Measurements from ENCODE around the gene IFITM1. TPM values are rescaled to one million over a fixed set of nuclear protein-coding genes. Genes with fewer than 3 reads are reported as not detected.

Gene IFITM1
- total and polyA plus RNA-seq, 9 of the 15 experiments (the other 6 are each of a cell fraction or from before 2014, with no cell fraction given): 691 to 5,579 (median 974) TPM

DNA sequence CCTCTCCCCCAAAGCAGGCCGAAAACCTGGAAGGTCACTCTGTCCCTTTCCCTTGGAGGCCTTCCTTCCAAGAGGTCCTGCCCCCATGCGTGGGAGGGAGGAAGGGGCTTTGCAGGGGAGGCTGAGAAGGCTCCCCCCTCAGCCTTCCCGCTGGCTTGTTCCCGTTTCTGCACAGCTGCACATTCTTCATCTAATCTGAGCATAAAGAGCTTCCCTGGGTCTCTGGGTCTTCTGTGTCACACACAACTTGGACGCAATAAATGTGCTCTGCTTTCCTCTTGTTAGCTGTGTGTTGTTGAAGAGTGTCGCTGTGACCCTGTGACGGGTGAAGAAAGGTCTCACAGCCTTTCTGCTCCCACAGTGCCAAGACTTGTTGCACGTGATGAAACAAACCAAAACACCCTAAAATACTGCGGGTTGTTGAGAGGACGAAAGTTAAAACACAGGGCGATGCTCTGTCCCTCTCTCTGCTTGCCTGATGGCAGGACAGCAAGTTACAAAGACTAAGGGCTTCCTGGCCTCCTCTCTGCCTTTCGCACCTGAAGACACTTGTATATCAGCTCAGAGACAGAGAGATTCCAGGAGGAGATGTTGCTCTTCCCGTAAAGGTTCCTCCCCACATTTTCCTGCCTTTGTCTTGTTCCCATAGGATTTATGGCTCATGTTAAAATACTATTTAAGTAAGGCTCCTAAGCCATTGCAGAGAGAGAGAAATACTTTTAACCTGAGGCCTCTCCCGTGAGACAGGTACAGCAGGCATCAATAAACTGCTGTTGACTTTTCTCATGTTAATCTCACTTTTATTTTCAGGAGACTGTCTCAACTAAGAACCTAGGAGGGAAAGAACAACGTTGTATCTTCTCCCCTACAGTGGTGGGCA, 22.2 kb downstream of the IFITM1 start (continued):
- TF ChIP-seq WHSC1 (IDR thresholded peaks at IDR 0.05; ENCODE audit: low read length): no peak
- 0 out of 2 replicates have a peak, but pooled peaks have one; percentile 16 for TF ChIP-seq ZBTB2 (IDR thresholded peaks at IDR 0.05)
- TF ChIP-seq HMG20A (CRISPR knock-in tag; conservative IDR thresholded peaks at IDR 0.05): no peak
- no peak for TF ChIP-seq ATF7 (IDR thresholded peaks at IDR 0.05)
- TF ChIP-seq XRCC3 (IDR thresholded peaks at IDR 0.05): no peak

- FAIRE-seq: no peak
- 61% methylated on average over 4 of the region's 4 CpGs for WGBS (ENCODE audit: insufficient coverage, low coverage, missing lambda C conversion rate)
Measured at GRCh38 chr11:336659-337198, 22.9 kb downstream of the IFITM1 start.

More at GRCh38 chr11:336659-337198, 22.9 kb downstream of the IFITM1 start:
- in situ Hi-C loops (cut with MboI): no loop called here
- intact Hi-C loops (cut with micrococcal nuclease): no loop called here
- Histone ChIP-seq H3K4me1 (replicated peaks in 1 of 2; ENCODE audit: control insufficient read depth in 2 of 2, insufficient read depth in 2 of 2, low read length in 2 of 2) (peaks cover 24 to 36% of the 10 kb centered on the region in 2 experiments), H3K4me2 (ENCODE audit: insufficient read depth, low read length) (peak overlapping the region; percentile 56; the same call in 1 of the 2 replicates), H3K9me1 (ENCODE audit: control insufficient read depth, insufficient read depth, low read length) (no peaks in the 10 kb centered on the region), H3K9me3 (replicated peaks; ENCODE audit: control insufficient read depth, insufficient read depth, low read depth, low read length) (peaks cover 6% of the 10 kb centered on the region; the same call in 1 of the 2 replicates), H3K36me3 (ENCODE audit: control insufficient read depth, insufficient read depth, low read length) (no peaks in the 10 kb centered on the region), H3K27me3 (ENCODE audit: control insufficient read depth in 2 of 2, insufficient read depth in 2 of 2, low read length in 2 of 2) (no peaks in the 10 kb centered on the region), H3K27ac (ENCODE audit: extremely low read depth, low read depth, low read length) (peak overlapping the region; percentile 75; the same call in 2 of the 3 replicates), H3K4me3 (no peak overlapping the region), H2AFZ (ENCODE audit: low read depth, low read length) (peak overlapping the region; percentile 98), H3K9ac (ENCODE audit: insufficient read depth in 1 of 2, low read depth in 2 of 2, low read length in 2 of 2) (peak overlapping the region; percentile 22 to 38; a peak in 2 of 4 replicates), H3K79me2 (ENCODE audit: control insufficient read depth, insufficient read depth, low read length) (no peaks in the 10 kb centered on the region), H4K20me1 (replicated peaks; ENCODE audit: control insufficient read depth, insufficient read depth, low read length) (no peaks in the 10 kb centered on the region)
- ChIA-PET POLR2A (interaction anchor here (1.4 kb wide), 1 partner anchor 9 kb away, joined by 11 read pairs; no protein-coding TSS in a partner anchor), CTCF (ENCODE audit: low intra/inter-chr PET ratio) (no interaction called here)
- TF ChIP-seq NFRKB (IDR thresholded peaks at IDR 0.05; ENCODE audit: low read depth): no peak
- no peak for TF ChIP-seq IRF2 (CRISPR knock-in tag; IDR thresholded peaks at IDR 0.05)
- 0 out of 2 replicates have a peak, but pooled peaks have one; percentile 44 for TF ChIP-seq LEF1 (IDR thresholded peaks at IDR 0.05)
- TF ChIP-seq, protein P1, sequence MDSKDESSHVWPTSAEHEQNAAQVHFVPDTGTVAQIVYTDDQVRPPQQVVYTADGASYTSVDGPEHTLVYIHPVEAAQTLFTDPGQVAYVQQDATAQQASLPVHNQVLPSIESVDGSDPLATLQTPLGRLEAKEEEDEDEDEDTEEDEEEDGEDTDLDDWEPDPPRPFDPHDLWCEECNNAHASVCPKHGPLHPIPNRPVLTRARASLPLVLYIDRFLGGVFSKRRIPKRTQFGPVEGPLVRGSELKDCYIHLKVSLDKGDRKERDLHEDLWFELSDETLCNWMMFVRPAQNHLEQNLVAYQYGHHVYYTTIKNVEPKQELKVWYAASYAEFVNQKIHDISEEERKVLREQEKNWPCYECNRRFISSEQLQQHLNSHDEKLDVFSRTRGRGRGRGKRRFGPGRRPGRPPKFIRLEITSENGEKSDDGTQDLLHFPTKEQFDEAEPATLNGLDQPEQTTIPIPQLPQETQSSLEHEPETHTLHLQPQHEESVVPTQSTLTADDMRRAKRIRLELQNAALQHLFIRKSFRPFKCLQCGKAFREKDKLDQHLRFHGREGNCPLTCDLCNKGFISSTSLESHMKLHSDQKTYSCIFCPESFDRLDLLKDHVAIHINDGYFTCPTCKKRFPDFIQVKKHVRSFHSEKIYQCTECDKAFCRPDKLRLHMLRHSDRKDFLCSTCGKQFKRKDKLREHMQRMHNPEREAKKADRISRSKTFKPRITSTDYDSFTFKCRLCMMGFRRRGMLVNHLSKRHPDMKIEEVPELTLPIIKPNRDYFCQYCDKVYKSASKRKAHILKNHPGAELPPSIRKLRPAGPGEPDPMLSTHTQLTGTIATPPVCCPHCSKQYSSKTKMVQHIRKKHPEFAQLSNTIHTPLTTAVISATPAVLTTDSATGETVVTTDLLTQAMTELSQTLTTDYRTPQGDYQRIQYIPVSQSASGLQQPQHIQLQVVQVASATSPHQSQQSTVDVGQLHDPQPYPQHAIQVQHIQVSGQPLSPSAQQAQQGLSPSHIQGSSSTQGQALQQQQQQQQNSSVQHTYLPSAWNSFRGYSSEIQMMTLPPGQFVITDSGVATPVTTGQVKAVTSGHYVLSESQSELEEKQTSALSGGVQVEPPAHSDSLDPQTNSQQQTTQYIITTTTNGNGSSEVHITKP (IDR thresholded peaks at IDR 0.05; ENCODE audit: partially characterized antibody): peak; percentile 68
- no TSS peak for BruUV-seq (replicated peaks)
- ATAC-seq (peak; percentile 6; the same call in 1 of the 3 replicates), DNase-seq (ENCODE audit: extremely low read depth in 1 of 4, low spot score in 3 of 4) (peak in 1 of 4 experiments; percentile 3)

All from K562 (cell line).